K562 (cell line): ENCODE results near the gene CFAP53. TPM values are rescaled to one million over a fixed set of nuclear protein-coding genes. Genes with fewer than 3 reads are reported as not detected.

Experiments
- ATAC-seq: fragments of 200-7000 bp; cut with Tn5 transposase; 3 replicates; pipeline ENCODE4 v1.9.1; 2020; ENCODE audit warnings: moderate library complexity
- BruUV-seq: library from RNA; stranded (reverse); fragments of 400-500 nt; replicated peaks from 2 replicates; lab custom pipeline; 2021; lab: Mats Ljungman, UMichigan
- CTCF ChIA-PET: fragments of 300-600 bp; formaldehyde crosslinking; extraction: SDS; loops from one replicate; lab custom pipeline; 2021; ENCODE audit warnings: low intra/inter-chr PET ratio; lab: Yijun Ruan, JAX
- POLR2A ChIA-PET: fragments of 300-600, 350-650 bp; sonication (Branson Sonifier 250); formaldehyde crosslinking; extraction: SDS; loops from one replicate; lab custom pipeline; 2021; ENCODE audit warnings: antibody characterized with exemption, inconsistent platforms; lab: Yijun Ruan, JAX
- DNase-seq, 4 experiments: peaks; one replicate each; pipeline versions ENCODE4 v3.0.0 to v3.0.0-alpha.2; 2011 to 2018; ENCODE audit warnings: low spot score in 3 of 4, mixed read lengths in 3 of 4; ENCODE audit errors: extremely low read depth in 1 of 4
- FAIRE-seq: peaks from 2 replicates; lab custom pipeline; 2011; peaks lifted over from hg19 to GRCh38; lab: Jason Lieb, UNC
- H2AFZ ChIP-seq: 2 replicates; pipeline ENCODE4 v1.6.0; 2011; ENCODE audit warnings: low read depth, low read length, control low read depth, inconsistent platforms
- H3K27ac ChIP-seq: fragments of 200-600 bp; 3 replicates; pipeline ENCODE4 v1.8.0; 2011; ENCODE audit warnings: low read depth, mild to moderate bottlenecking, control low read depth, inconsistent platforms, low read length, moderate library complexity, mixed read lengths; ENCODE audit errors: extremely low read depth
- H3K27me3 ChIP-seq, 2 experiments: fragments of 300-600 bp in 1 of 2; 2 replicates in 1 of 2; 3 replicates in 1 of 2; pipeline versions ENCODE4 v1.6.0 to v1.8.0; 2011; ENCODE audit warnings: inconsistent platforms in 2 of 2, low read length in 2 of 2, mild to moderate bottlenecking in 1 of 2, mixed read lengths in 1 of 2, moderate library complexity in 1 of 2; ENCODE audit not compliant: control insufficient read depth in 2 of 2, insufficient read depth in 2 of 2
- H3K36me3 ChIP-seq: fragments of 300-600 bp; 3 replicates; pipeline ENCODE4 v1.8.0; 2011; ENCODE audit warnings: mild to moderate bottlenecking, low read length, inconsistent platforms; ENCODE audit not compliant: control insufficient read depth, insufficient read depth
- H3K4me1 ChIP-seq, 2 experiments: fragments of 200-600 bp in 1 of 2; replicated peaks in 1 of 2; 2 replicates in 1 of 2; 3 replicates in 1 of 2; pipeline versions ENCODE4 v1.5.1 to v1.8.0; 2011; ENCODE audit warnings: inconsistent platforms in 2 of 2, low read length in 2 of 2, mild to moderate bottlenecking in 1 of 2, mixed read lengths in 1 of 2, moderate library complexity in 1 of 2; ENCODE audit not compliant: control insufficient read depth in 2 of 2, insufficient read depth in 2 of 2
- H3K4me2 ChIP-seq: 2 replicates; pipeline ENCODE4 v1.6.1; 2011; ENCODE audit warnings: low read length, control low read depth, inconsistent platforms, mixed read lengths; ENCODE audit not compliant: insufficient read depth
- H3K4me3 ChIP-seq: fragments of 200-600 bp; sonication (generic), shearing (Covaris generic); 2 replicates; pipeline ENCODE4 v1.5.1; 2016; ENCODE audit warnings: control low read depth, inconsistent platforms
- H3K79me2 ChIP-seq: fragments of 200-600 bp; 3 replicates; pipeline ENCODE4 v1.8.0; 2011; ENCODE audit warnings: low read length, inconsistent platforms; ENCODE audit not compliant: control insufficient read depth, insufficient read depth
- H3K9ac ChIP-seq, 2 experiments: 2 replicates each; pipeline versions ENCODE4 v1.6.0 to v1.6.1; 2011; ENCODE audit warnings: low read depth in 2 of 2, low read length in 2 of 2, control low read depth in 1 of 2, inconsistent platforms in 1 of 2, mild to moderate bottlenecking in 1 of 2, mixed read lengths in 1 of 2; ENCODE audit not compliant: insufficient read depth in 1 of 2
- H3K9me1 ChIP-seq: one replicate; pipeline ENCODE4 v1.6.0; 2011; ENCODE audit warnings: inconsistent platforms, mild to moderate bottlenecking, low read length, moderate library complexity; ENCODE audit not compliant: control insufficient read depth, insufficient read depth
- H3K9me3 ChIP-seq: replicated peaks from 2 replicates; pipeline ENCODE4 v1.5.1; 2011; ENCODE audit warnings: low read depth, low read length, inconsistent platforms; ENCODE audit not compliant: control insufficient read depth, insufficient read depth
- H4K20me1 ChIP-seq: replicated peaks from 2 replicates; pipeline ENCODE4 v1.6.1; 2011; ENCODE audit warnings: low read length, inconsistent platforms, mixed read lengths; ENCODE audit not compliant: control insufficient read depth, insufficient read depth
- BDP1 ChIP-seq: IDR thresholded peaks from 3 replicates; pipeline ENCODE4 v1.6.1; 2011; ENCODE audit not compliant: insufficient read length, insufficient read depth
- CUX1 ChIP-seq: fragments of 200-800 bp; sonication (Bioruptor generic); IDR thresholded peaks from 2 replicates; pipeline ENCODE4 v1.6.1; 2016; ENCODE audit warnings: missing genetic modification characterization, missing compliant biosample characterization
- MBD2 ChIP-seq: sonication (generic); IDR thresholded peaks from 2 replicates; pipeline ENCODE4 v1.6.1; 2016; ENCODE audit warnings: low read depth, borderline replicate concordance
- POU5F1 ChIP-seq: fragments of 150-350 bp; IDR thresholded peaks from 2 replicates; pipeline ENCODE4 v1.6.1; 2014; ENCODE audit warnings: borderline replicate concordance, low read length, low read depth, mild to moderate bottlenecking; ENCODE audit not compliant: partially characterized antibody
- TEAD1 ChIP-seq, 2 experiments: fragments of 450-650 bp in 1 of 2; sonication (generic) in 1 of 2; formaldehyde crosslinking; IDR thresholded peaks; 2 replicates each; pipeline versions ENCODE4 v1.4.0 to v1.8.0; 2020 to 2022; ENCODE audit warnings: mild to moderate bottlenecking in 2 of 2, missing genetic modification reagents in 1 of 2
- WGBS: fragments of 100-300 bp; shearing (Covaris generic); methylation state at CpG from one replicate; pipeline ENCODE4 v1.1.6; 2016; ENCODE audit warnings: low coverage, mixed read lengths; ENCODE audit not compliant: insufficient coverage; ENCODE audit errors: missing lambda C conversion rate; 5-methylcytosine and 5-hydroxymethylcytosine counted together
- in situ Hi-C: fragments of 300-500 bp; cut with MboI; formaldehyde crosslinking; loops from 4 replicates; pipeline ENCODE4 v1.15.0; 2018; ENCODE audit warnings: inconsistent platforms, mixed read lengths
- intact Hi-C: fragments of 100-400 bp; cut with micrococcal nuclease; formaldehyde crosslinking; loops from 2 replicates; pipeline ENCODE4 v1.14.2; 2022
- polyA plus RNA-seq, 8 experiments: library from polyadenylated mRNA; depleted of rRNA in 4 of 8; stranded (reverse) in 5 of 8; unstranded in 3 of 8; fragments of >200 nt; fragmentation: Nextera tagmentation in 2 of 8; fragmentation: Illumina TruSeq in 1 of 8; extraction: Ambion mirVana in 2 of 8; extraction: Trizol in 1 of 8; gene quantifications; 2 replicates each; pipeline versions ENCODE4 v1.2.1 to v1.2.3, GENCODE V29; 2011 to 2014; ENCODE audit warnings: inconsistent platforms in 1 of 8, missing spikeins in 1 of 8
- total RNA-seq, 7 experiments: library from RNA; depleted of rRNA in 6 of 7; stranded (reverse); fragments of >200 nt in 6 of 7; fragmentation: Illumina TruSeq in 2 of 7; extraction: Trizol in 2 of 7; gene quantifications; 2 replicates each; pipeline versions ENCODE4 v1.2.1 to v1.2.3, GENCODE V29; 2011 to 2021; ENCODE audit warnings: low replicate concordance in 1 of 7
- TF ChIP-seq, protein P1 (sequence below): fragments of 250-450 bp; sonication (Bioruptor Pico); IDR thresholded peaks from 2 replicates; pipeline ENCODE4 v1.5.0; 2021

The CFAP53 gene
- total and polyA plus RNA-seq, 9 of the 15 experiments (the other 6 are each of a cell fraction or from before 2014, with no cell fraction given): 0.21 to 1.9 (median 1.2) TPM

GRCh38 chr18:50284255-50284885 is 18.1 kb upstream of the CFAP53 start:
- peaks cover 2% of the 10 kb centered on the region; the same call in 1 of the 2 replicates for H4K20me1 ChIP-seq
- CTCF ChIA-PET: no interaction called here
- no peak overlapping the region for H3K4me3 ChIP-seq
- DNase-seq (no peak), FAIRE-seq (no peak), ATAC-seq (no peak)
- H3K27me3 ChIP-seq: no peaks in the 10 kb centered on the region
- intact Hi-C loops: no loop called here
- POLR2A ChIA-PET: no interaction called here
- no peaks in the 10 kb centered on the region for H3K9me1 ChIP-seq
- H3K4me2 ChIP-seq: no peak overlapping the region
- H3K4me1 ChIP-seq: peaks cover 7 to 45% of the 10 kb centered on the region in 2 experiments; a peak in 3 of 5 replicates
- BruUV-seq: no TSS peak
- peaks cover 37% of the 10 kb centered on the region for H3K79me2 ChIP-seq
- in situ Hi-C loops: no loop called here
- H3K9me3 ChIP-seq: no peaks in the 10 kb centered on the region
- H3K9ac ChIP-seq: no peak overlapping the region
- 88% methylated on average over 4 of the region's 15 CpGs for WGBS
- no peak for TF ChIP-seq TEAD1 (CRISPR knock-in tag; IDR thresholded peaks at IDR 0.05)
- no peak for TF ChIP-seq CUX1 (CRISPR knock-in tag)
- TF ChIP-seq POU5F1: no peak
- TF ChIP-seq, protein P1, sequence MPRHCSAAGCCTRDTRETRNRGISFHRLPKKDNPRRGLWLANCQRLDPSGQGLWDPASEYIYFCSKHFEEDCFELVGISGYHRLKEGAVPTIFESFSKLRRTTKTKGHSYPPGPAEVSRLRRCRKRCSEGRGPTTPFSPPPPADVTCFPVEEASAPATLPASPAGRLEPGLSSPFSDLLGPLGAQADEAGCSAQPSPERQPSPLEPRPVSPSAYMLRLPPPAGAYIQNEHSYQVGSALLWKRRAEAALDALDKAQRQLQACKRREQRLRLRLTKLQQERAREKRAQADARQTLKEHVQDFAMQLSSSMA (CRISPR knock-in tag): no peak
- no peak for TF ChIP-seq BDP1
- TF ChIP-seq MBD2: no peak
- no peak overlapping the region for H3K27ac ChIP-seq
- H2AFZ ChIP-seq: no peak overlapping the region
- H3K36me3 ChIP-seq: peaks cover 54% of the 10 kb centered on the region; the same call in 2 of the 3 replicates
